GM18499 (cell line): ENCODE data around the gene FAM107B.
"Not testable (repeated sequence)": the region's sequence is repeated elsewhere in the genome, so short reads cannot be mapped to it uniquely, and the experiment has no call there.

Experiments used
- ATAC-seq: cut with Tn5 transposase; IDR thresholded peaks from one replicate; pipeline ENCODE4 v1.9.1; 2021; ENCODE audit warnings: moderate number of reproducible peaks; ENCODE audit not compliant: insufficient read depth, unreplicated experiment

FAM107B gene

DNA sequence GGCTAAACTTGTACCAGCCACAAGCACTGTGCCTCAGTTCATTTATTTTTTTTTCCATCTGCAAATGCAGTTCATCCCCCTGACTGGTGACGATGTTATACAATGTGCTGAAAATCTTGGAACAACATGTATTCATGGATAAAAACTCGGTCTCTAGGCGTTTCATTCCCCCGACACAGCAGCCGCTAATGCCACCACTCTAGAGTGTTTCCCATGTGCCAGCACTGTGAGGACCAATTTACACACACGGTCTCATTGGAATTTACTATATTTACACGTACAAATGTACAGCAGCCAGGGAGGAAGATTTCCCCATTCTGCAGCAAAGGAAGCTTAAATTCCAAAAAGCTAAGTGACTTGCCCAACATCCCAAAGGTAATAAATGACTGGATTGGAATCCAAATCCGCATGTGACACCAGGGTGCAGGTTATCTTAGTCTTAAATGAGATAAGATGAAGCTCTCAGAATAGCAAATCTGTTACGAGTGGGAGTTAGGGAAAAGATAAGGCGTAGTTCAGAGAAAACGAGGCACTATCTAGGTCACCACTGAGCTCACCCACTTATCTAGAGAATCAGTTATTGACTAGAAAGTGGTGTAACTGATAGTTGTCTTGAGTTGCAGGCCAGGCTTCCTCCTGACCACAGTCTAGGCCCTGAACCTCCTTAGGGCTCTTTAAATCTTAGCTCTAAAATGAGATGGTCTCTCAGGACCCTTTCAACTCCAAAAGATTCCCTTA is 36.7 kb downstream of the FAM107B start:
- ATAC-seq: no peak

DNA sequence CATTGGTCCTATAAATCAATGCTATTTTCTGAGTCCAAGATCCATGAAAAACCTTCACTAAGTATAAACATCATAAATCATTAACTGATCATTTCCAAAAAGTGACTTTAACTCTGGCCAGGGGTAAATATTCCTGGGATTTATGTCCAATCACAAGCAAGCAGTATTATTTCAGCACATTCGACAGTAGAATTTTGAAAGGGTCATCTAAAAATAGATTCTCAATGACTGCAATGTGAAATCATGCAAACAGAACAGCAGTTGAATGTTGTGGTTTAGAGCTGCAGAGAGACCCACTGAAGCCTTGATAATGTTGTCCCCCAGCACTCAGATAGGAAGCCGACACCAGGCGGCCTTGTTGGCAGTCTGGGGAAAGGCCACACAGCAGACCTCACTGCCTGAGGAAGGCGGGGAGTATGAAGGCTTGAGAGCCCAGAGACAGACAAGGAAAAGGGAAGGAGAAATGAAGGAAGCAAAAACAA is 38.1 kb downstream of the FAM107B start:
- no peak for ATAC-seq

DNA sequence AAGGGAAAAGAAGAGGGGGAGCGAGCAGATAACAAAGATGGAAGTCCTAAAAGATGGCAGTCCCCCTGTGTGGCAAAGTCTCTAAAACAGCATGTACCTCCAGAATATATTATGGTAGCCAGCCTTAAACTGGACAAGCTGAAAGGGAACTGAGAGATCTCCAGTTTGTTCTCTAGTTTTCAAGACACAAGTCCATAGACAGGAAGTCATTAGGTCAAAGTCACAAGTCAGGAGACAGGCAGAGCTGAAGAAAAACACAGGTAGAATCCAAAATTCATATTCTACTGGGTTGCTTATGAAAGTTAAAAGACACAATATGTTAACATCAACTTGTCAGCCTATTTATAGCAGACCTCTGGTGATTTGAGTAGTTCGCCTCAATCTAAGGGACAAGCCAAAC is 38.7 kb downstream of the FAM107B start:
- ATAC-seq: no peak

DNA sequence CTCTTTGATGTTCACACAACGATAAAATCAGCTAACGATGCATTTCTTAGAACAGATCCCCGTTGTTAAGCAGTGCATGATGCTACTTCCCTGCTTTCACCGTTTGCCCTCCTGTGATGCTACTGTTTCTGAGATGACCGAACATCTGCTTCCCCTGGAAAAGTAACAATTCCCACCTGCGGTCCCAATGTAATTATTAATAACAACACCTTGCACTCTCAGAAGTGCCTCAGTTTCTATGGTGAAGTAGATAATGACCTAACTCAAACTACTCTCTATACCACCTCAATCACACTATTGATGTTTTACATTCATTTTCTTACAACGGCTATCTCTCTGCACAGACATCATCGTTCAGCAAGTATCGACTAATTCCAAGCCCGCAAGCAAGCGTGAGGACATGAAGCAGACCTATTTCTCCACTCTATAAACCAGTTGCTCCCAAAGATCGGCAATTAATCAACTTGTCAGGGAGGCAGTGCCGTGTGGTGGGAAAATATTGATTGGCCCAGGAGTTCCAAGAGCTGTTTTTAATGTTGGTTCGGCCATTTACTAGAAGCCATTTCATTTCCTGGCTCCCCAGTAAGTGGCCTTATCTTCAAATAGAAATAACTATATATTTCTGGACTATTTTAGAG is 42.7 kb downstream of the FAM107B start:
- no peak for ATAC-seq

DNA sequence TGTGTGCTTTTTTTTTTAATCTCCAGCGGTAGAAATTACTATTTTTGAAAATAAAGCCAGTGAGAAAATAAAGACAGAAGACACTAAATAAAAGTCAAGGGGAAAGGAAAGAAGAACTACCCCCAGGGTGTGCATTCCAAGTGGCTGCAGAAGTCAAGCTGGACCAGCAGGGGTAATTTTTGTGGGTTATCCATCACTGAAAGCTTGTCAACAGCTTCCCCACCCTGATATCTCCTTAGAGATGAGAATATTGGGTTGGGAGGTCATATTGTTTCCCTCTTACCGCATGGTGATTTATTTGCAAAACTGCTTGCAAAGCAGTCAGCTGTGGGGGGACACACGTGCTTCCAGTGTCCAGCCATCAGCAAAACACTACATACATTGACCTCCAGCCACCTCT is 46.4 kb downstream of the FAM107B start:
- ATAC-seq: no peak

DNA sequence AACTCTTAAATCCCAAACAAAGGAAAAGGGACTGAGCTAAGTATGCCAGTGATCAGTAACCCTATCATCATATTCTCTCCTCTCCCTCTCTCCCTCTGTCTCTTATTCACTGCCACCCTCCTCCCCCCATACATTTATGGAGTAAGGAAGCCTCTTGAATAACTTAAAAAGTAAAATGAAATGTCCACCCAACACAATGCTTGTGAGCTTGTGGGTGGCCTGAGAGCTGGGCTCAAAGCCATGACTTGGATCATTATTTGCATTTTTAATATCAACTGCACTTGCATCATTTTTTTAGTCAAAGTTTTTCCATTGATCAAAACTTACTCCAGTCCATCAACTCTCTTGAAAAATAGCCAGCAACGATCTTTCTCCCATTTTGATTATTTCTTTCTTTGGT is 46.8 kb downstream of the FAM107B start:
- ATAC-seq: no peak

DNA sequence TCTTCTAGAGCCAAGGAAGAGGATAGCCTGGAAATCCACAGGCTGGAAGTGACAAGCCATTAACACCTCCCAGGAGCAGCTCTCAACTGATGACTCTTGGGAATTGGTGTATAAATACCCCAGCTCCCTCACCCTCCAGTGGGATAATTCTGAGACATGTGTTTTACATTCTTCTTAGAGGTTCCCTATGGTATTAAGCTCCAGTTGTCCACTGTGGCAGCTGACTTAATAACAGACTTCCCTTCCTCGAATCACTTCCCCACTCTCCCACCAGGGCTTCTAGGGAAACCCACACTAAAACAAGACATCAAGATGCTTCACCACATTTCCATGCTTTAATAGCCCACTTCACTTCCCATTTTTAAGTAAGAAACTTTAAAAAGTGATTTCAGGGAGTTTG is 47.2 kb downstream of the FAM107B start:
- ATAC-seq: no peak

DNA sequence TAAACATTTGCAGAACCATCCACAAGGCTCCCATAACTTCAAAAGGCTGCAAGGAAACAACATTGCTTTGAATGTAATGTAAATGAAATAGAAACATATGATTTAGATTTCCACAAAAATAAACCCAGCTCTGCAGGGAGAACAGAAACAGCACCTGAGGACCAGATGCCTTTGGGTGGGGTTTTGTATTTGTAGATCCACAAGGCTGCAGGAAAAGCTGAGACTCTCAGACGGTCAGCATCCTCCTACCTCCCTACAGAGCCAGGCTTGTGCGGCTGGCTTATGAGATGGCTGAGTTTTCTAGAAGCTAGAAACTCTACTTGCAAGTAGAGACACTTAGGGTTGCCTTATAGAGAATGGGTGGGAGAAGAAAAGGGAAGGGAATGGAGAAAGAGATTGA is 49.8 kb downstream of the FAM107B start:
- no peak for ATAC-seq

DNA sequence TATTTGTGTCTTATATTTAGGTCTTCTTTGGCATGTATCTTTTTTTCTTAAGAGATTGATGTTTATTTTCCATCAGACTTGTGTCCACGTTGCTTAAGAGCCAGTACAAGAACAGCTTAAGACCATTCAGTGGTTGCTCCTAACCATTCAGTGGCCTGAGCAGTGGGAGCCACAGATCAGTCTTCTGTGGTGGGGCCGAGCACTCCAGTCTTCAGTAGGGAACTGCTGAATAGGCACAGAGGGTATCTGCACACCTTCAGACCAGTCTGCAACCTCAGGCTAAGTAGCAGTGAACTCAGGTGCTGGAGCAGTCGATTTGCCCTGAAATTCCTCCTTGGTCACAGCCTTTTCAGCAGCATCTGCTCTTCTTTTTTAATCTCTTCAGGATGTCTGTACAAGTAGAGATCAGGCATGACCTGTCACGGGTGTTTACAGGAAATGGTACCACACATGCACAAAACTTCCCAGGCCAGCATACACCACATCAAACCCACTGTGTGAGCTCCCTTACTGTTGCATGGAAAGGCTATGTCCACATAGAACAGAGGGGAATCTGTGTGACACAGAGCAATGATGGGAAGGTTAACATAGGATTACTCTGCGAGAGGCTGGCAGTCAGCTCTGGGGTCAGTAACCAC is 51.5 kb downstream of the FAM107B start:
- no peak for ATAC-seq

DNA sequence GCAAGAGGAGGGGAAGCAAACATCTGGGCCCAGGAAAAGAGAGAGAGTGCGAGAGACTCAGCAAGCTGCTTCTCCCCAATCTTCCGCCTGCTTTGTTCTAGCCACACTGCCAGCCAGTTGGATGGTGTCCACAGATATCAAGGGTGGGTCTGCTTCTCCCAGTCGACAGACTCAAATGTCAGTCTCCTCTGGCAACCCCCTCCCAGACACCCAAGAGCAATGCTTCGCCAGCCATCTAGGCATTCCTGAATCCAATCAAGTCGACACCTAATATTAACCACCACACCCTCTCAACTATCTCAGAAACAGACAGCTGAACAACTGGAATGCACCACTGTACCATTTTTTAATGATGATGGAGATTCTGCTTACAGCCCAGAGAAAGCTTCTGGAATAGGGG is 57.1 kb downstream of the FAM107B start:
- ATAC-seq: no peak

DNA sequence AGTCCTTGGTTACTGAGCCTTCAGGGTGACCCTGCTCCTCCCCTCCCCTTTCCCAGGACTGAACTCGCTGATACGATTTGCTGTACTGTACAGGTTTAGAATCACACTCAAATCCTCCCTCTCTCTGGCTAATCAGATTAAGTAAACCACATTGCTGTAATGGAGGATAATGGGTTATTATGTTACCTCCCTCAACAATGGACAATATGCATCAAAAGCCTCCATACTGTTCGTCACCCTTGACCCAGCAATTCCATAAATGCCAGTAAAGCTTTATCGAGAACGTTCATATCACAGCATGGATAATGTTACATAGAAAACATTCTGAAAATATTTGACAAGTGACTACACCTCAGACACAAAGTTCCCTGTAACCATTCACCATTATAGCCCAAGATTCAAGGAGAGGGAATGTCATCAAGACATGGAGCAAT is 61.7 kb downstream of the FAM107B start:
- ATAC-seq: no peak

DNA sequence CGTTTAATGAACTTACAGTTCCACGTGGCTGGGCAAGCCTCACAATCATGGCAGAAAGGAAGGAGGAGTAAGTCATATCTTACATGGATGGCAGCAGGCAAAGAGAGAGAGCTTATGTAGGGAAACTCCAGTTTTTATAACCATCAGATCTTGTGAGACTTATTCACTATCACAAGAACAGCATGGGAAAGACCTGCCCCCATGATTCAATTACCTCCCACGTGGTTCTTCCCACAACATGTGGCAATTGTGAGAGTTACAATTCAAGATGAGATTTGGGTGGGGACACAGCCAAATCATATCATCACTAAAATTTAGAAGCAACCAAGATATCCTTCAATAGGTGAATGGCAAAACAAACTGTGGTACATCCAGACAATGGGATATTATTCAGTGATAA is 65.4 kb downstream of the FAM107B start:
- not testable (repeated sequence) for ATAC-seq

DNA sequence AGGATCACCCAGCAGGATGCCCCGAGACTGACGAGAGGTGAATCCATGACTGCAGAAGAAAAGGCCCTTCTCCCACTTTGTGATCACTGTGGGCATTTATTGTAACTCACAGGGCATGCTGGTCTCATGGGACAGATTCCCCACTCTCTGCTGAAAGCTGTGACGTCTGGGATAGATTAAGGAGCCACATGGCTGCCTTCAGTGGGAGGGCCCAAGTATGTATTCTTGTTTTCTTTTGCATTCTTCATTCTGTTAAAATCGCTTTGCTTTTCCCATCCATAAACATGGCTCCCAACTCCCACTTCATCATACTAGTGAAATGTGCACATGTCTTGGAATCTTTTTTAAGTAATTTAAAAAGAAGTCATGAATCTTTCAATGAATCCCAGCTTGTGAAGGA is 67.2 kb downstream of the FAM107B start:
- no peak for ATAC-seq

DNA sequence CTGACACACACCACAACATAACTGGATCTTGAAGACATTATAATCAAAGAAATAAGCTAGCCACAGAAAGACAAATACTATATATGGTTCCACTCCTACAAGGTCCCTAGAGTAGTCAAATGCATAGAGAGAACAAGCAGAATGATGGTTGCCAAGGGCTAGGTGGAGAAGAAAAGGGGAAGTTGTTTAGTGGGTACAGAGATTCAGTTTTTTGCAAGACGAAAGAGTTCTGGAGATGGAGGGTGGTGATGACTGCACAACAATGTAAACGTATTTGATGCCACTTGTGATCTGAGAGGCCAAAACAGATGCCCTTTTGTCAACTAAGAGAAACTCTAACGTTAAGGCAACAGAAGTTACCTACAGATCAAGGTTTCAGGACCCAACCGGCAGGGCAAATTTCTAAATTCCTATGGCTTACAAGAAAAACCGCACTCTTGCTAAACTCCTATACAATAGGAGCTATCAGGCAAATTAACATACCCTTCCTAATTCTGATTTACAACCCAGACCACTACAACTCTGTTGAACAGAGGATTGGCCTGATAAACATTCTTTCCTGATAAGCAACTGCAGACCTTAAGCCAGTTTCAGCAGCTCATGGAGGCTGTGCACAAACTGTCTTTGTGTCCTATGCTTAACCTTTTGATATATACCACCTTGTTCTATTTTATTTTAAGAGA is 69.0 kb downstream of the FAM107B start:
- ATAC-seq: peak; percentile 60

DNA sequence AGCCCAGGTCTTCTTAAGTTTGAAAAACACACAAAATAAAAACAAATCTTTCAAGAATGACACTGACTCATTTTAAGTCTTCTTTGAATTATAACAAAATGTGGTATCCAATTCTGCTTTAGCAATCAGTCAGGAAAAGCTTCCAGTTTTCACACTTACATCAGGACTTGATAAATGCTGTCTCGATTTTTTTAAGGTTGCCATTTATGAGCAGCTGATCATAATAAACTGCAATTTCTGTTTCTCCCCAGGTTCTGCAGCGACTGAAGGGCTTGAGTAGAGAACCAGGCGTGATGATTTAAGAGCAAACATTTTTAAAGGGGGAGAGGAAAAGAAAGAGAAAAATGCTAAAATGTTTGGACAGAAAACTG is 71.1 kb downstream of the FAM107B start:
- no peak for ATAC-seq

DNA sequence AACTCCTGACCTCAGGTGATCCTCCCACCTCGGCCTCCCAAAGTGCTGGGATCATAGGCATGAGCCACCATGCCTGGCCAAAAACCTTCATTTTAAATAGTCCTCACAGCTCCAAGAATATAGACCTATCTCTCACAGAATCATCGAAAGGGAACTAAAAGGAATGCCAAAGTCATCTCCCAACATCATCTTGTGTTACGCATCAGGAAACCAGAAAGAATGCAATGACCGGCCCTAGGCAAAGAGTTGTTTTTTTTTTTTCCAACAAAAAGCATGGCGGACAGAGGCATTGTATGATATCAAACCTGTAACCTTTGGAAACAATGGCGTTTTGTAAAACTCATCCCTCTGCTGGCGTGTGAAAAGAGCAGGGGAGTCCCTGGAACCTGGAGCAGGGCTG is 73.2 kb downstream of the FAM107B start:
- ATAC-seq: no peak

DNA sequence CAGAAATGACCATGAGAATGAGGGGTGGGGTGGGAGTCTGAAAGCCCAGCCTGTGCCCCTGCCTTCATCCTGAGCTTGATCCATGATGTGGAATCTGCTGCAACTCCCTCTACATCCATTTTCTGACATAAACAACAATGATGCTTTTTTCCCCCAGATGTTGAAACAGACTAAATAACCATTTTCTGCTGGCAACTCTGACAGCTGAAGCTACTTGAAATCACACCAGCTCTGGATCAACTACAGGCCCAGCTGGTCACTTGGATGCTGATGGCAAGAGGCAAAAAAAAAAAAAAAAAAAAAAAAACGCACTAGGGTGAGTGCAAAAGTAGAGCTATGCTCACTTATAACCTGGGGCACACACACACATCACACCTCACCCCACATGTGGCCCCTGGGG is 74.2 kb downstream of the FAM107B start:
- ATAC-seq: no peak

DNA sequence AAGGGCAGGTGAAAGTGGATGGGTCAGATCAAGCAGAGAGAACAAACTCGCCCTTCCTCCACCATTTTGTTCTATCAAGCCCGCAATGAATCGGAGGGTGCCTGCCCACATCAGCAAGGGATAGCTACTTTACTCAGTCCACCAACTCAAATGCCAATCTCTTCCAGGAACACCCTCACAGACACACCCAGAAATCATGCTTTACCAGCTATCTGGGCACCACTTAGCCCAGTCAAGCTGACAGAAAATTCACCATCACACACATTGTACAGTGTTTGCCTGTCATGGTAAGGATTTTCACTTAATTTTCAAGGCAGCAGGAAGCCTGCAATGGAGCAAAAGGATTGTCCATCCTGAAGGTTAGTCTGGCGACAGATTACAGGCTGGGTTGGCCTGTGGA is 75.2 kb downstream of the FAM107B start:
- no peak for ATAC-seq

DNA sequence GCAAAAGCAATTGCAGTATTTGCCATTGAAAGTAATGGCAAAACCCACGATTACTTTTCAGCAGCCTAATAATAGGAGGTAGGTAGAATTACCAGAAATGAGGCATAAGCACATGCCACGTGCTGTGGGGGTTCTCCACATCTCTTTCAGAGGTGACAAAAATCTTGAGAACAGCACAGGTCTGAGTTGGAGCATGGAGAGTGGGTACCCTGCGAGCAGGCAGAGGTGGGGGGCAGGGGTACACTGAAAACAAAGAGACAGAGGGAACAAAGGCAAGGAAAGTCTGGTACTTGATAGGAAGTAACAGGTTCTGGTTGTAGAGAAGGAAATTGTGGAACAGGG is 75.9 kb downstream of the FAM107B start:
- ATAC-seq: no peak

DNA sequence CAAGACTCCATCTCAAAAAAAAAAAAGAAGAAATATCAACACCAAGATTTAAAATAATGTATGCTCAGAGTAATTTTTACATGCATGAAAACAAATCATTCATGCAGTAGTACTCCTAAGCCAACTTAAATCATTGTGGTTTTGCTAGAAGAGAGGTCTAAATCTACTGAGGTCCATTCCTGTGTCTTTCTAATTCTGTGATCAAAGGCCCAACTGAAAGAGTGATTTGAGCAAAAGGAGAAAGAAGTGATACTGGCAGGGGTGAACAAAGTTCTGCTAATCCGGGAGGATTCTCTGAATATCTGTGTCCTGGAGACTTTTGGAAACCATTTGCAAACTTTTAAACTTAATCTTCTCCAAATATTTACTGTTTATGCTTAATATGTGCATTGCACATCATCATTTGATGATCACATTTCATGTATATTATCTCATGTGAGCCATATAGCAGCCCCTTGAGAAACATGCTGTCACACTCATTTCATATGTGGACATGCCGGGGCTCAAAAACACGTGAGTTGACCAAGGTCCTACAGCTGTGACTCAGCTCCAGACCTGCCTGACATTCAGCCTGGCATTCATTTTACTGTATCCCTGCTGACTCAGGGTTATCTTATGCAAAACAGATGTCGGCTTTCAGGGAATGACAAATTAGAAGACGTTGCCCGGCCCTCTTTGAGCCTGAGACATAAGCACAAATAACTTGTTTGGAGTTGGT is 76.4 kb downstream of the FAM107B start:
- no peak for ATAC-seq

DNA sequence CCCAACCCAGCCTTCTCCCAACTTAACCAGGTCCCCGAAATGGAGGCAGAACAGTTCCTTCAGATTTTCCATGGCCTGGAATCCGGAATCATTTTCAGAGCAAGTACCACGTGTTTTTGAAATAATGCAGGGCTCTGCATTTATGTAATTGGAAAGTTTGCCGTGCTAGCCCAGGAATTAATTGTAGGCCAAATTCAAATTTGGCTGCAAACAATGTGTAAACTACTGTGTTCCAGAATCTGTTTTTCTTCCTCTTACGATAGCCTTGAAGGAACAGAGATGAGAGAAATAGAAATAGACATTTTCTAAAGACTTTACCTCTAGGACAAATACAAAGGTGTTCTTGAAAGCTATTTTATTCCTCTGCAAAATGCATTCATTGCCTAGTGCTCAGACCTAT is 77.4 kb downstream of the FAM107B start:
- no peak for ATAC-seq
